Spinal cord (tissue), 10 donors: ENCODE data around the gene RCAN2. TPM values are rescaled to one million over a fixed set of nuclear protein-coding genes. Genes with fewer than 3 reads are reported as not detected.

ENCODE experiments used
- DNase-seq, 6 donors: peaks; one replicate each; pipeline versions ENCODE4 v3.0.0 to v3.0.0-alpha.2; 2013 to 2015; ENCODE audit warnings: low spot score in 6 of 6, low read depth in 4 of 6
- H3K27ac ChIP-seq: one replicate; pipeline ENCODE4 v1.5.1; 2013; ENCODE audit warnings: low read depth, low read length, control low read depth
- H3K27me3 ChIP-seq: one replicate; pipeline ENCODE4 v1.6.1; 2013; ENCODE audit warnings: low read length; ENCODE audit not compliant: control insufficient read depth, insufficient read depth
- H3K36me3 ChIP-seq: one replicate; pipeline ENCODE4 v1.6.1; 2013; ENCODE audit warnings: low read length; ENCODE audit not compliant: control insufficient read depth, insufficient read depth
- H3K4me1 ChIP-seq: one replicate; pipeline ENCODE4 v1.6.1; 2013; ENCODE audit warnings: low read length; ENCODE audit not compliant: control insufficient read depth, insufficient read depth
- H3K4me3 ChIP-seq: one replicate; pipeline ENCODE4 v1.5.1; 2013; ENCODE audit warnings: low read depth, low read length, control low read depth
- H3K9me3 ChIP-seq: one replicate; pipeline ENCODE4 v1.6.1; 2013; ENCODE audit warnings: low read length; ENCODE audit not compliant: control insufficient read depth, insufficient read depth
- WGBS: methylation state at CpG from one replicate; pipeline ENCODE4 v1.1.5; 2013; ENCODE audit warnings: missing lambda C conversion rate; ENCODE audit not compliant: insufficient coverage; 5-methylcytosine and 5-hydroxymethylcytosine counted together
- polyA plus RNA-seq, 2 donors: library from polyadenylated mRNA; unstranded; fragments of 120-200 nt; gene quantifications; one replicate each; pipeline ENCODE4 v1.2.1, GENCODE V29; 2013; ENCODE audit not compliant: insufficient read length in 2 of 2
- total RNA-seq, 2 donors: library from RNA; depleted of rRNA in 1 of 2; stranded (reverse); fragments of 120-200 nt in 1 of 2; fragments of >200 nt in 1 of 2; gene quantifications; one replicate each; pipeline versions ENCODE4 v1.2.3 to v1.2.4, GENCODE V29; 2013 to 2014
- donor health status: healthy.

Gene RCAN2
- total and polyA plus RNA-seq, 4 donors: 16.4 to 80.3 (median 60.3) TPM

GRCh38 chr6:46469021-46469420 lies 22.2 kb downstream of the RCAN2 start:
- H3K9me3 ChIP-seq: no peaks in the 10 kb centered on the region
- DNase-seq: no peak
- 57% methylated on average over 1 of the region's 2 CpGs for WGBS
- H3K27me3 ChIP-seq: no peaks in the 10 kb centered on the region
- no peak overlapping the region for H3K4me3 ChIP-seq
- H3K4me1 ChIP-seq: peaks cover 3% of the 10 kb centered on the region
- H3K27ac ChIP-seq: no peak overlapping the region
- H3K36me3 ChIP-seq: no peaks in the 10 kb centered on the region

- Histone ChIP-seq H3K9me3 (no peaks in the 10 kb centered on the region), H3K4me1 (peaks cover 3% of the 10 kb centered on the region), H3K36me3 (no peaks in the 10 kb centered on the region), H3K27ac (no peak overlapping the region), H3K27me3 (no peaks in the 10 kb centered on the region), H3K4me3 (no peak overlapping the region)
- WGBS: 59% methylated on average over 9 of the region's 9 CpGs
- peak in 2 of 6 donors; percentile 58 to 88 for DNase-seq
Observed at GRCh38 chr6:46468403-46469010, 22.7 kb downstream of the RCAN2 start.

GRCh38 chr6:46466570-46466969 lies 24.7 kb downstream of the RCAN2 start:
- Histone ChIP-seq H3K27ac (no peak overlapping the region), H3K9me3 (no peaks in the 10 kb centered on the region), H3K4me3 (no peak overlapping the region), H3K4me1 (peaks cover 3% of the 10 kb centered on the region), H3K27me3 (no peaks in the 10 kb centered on the region), H3K36me3 (no peaks in the 10 kb centered on the region)
- WGBS: 56% methylated on average over 1 of the region's 4 CpGs
- DNase-seq: no peak

- Histone ChIP-seq H3K27me3 (no peaks in the 10 kb centered on the region), H3K4me3 (no peak overlapping the region), H3K4me1 (peaks cover 3% of the 10 kb centered on the region), H3K36me3 (no peaks in the 10 kb centered on the region), H3K9me3 (no peaks in the 10 kb centered on the region), H3K27ac (no peak overlapping the region)
- WGBS: 60% methylated on average over 1 of the region's 4 CpGs
- no peak for DNase-seq
Observed at GRCh38 chr6:46465294-46466165, 25.7 kb downstream of the RCAN2 start.

GRCh38 chr6:46456297-46456696 lies 35.0 kb downstream of the RCAN2 start:
- Histone ChIP-seq H3K9me3 (no peaks in the 10 kb centered on the region), H3K4me3 (no peak overlapping the region), H3K4me1 (no peaks in the 10 kb centered on the region), H3K36me3 (no peaks in the 10 kb centered on the region), H3K27ac (no peak overlapping the region), H3K27me3 (no peaks in the 10 kb centered on the region)
- no CpG with 5 or more reads among the region's 2 CpGs for WGBS
- no peak for DNase-seq

- Histone ChIP-seq H3K27ac (no peak overlapping the region), H3K36me3 (no peaks in the 10 kb centered on the region), H3K4me1 (no peaks in the 10 kb centered on the region), H3K4me3 (no peak overlapping the region), H3K27me3 (no peaks in the 10 kb centered on the region), H3K9me3 (no peaks in the 10 kb centered on the region)
- no peak for DNase-seq
- no CpG with 5 or more reads among the region's 1 CpG for WGBS
Observed at GRCh38 chr6:46454691-46455090, 36.6 kb downstream of the RCAN2 start.

- H3K27ac ChIP-seq: no peak overlapping the region
- no peaks in the 10 kb centered on the region for H3K27me3 ChIP-seq
- no peaks in the 10 kb centered on the region for H3K36me3 ChIP-seq
- WGBS: 73% methylated on average over 2 of the region's 3 CpGs
- no peak overlapping the region for H3K4me3 ChIP-seq
- H3K4me1 ChIP-seq: no peaks in the 10 kb centered on the region
- no peak for DNase-seq
- H3K9me3 ChIP-seq: peaks cover 3% of the 10 kb centered on the region
Observed at GRCh38 chr6:46453741-46454316, 37.4 kb downstream of the RCAN2 start.

- 82% methylated on average over 2 of the region's 4 CpGs for WGBS
- DNase-seq: peak in 2 of 6 donors; percentile 58 to 86
- no peaks in the 10 kb centered on the region for H3K27me3 ChIP-seq
- no peak overlapping the region for H3K4me3 ChIP-seq
- H3K9me3 ChIP-seq: peaks cover 3% of the 10 kb centered on the region
- H3K27ac ChIP-seq: no peak overlapping the region
- no peaks in the 10 kb centered on the region for H3K4me1 ChIP-seq
- no peaks in the 10 kb centered on the region for H3K36me3 ChIP-seq
Observed at GRCh38 chr6:46453216-46453615, 38.0 kb downstream of the RCAN2 start.

GRCh38 chr6:46452312-46452917 lies 38.8 kb downstream of the RCAN2 start:
- no peaks in the 10 kb centered on the region for H3K27me3 ChIP-seq
- H3K4me3 ChIP-seq: no peak overlapping the region
- no CpG with 5 or more reads among the region's 3 CpGs for whole genome bisulfite sequencing
- no peak for DNase-seq
- no peak overlapping the region for H3K27ac ChIP-seq
- H3K36me3 ChIP-seq: no peaks in the 10 kb centered on the region
- H3K9me3 ChIP-seq: peaks cover 3% of the 10 kb centered on the region
- no peaks in the 10 kb centered on the region for H3K4me1 ChIP-seq
